GM18507 (cell line): ENCODE results near the gene PANX1.
"Not testable (repeated sequence)": the region's sequence is repeated elsewhere in the genome, so short reads cannot be mapped to it uniquely, and the experiment has no call there.

ENCODE experiments used
- DNase-seq: peaks from one replicate; pipeline ENCODE4 v3.0.0; 2011; ENCODE audit warnings: low read depth; ENCODE audit not compliant: insufficient read length; ENCODE audit errors: extremely low spot score
- FAIRE-seq: peaks from 2 replicates; lab custom pipeline; 2011; peaks lifted over from hg19 to GRCh38; lab: Jason Lieb, UNC

Gene PANX1

GRCh38 chr11:94145431-94145830 lies 16.8 kb downstream of the PANX1 start:
- FAIRE-seq (no peak), DNase-seq (no peak)

GRCh38 chr11:94145916-94146315 lies 17.3 kb downstream of the PANX1 start:
- FAIRE-seq, result no peak
- DNase-seq, result no peak

- FAIRE-seq (no peak), DNase-seq (no peak)
Measured at GRCh38 chr11:94147433-94147845, 18.8 kb downstream of the PANX1 start.

GRCh38 chr11:94148189-94148588 lies 19.5 kb downstream of the PANX1 start:
- FAIRE-seq (no peak), DNase-seq (no peak)

- no peak for DNase-seq
- no peak for FAIRE-seq
Measured at GRCh38 chr11:94149431-94150017, 20.9 kb downstream of the PANX1 start.

- FAIRE-seq (no peak), DNase-seq (no peak)
Measured at GRCh38 chr11:94150056-94150455, 21.4 kb downstream of the PANX1 start.

- FAIRE-seq (no peak), DNase-seq (no peak)
Measured at GRCh38 chr11:94150704-94151685, 22.4 kb downstream of the PANX1 start.

GRCh38 chr11:94151903-94152677 lies 23.4 kb downstream of the PANX1 start:
- FAIRE-seq, result no peak
- no peak for DNase-seq

GRCh38 chr11:94152678-94153065 lies 24.0 kb downstream of the PANX1 start:
- FAIRE-seq (no peak), DNase-seq (no peak)

- DNase-seq (no peak), FAIRE-seq (no peak)
Measured at GRCh38 chr11:94153320-94153719, 24.7 kb downstream of the PANX1 start.

GRCh38 chr11:94154095-94154856 lies 25.6 kb downstream of the PANX1 start:
- DNase-seq (no peak), FAIRE-seq (no peak)

GRCh38 chr11:94157339-94157738 lies 28.7 kb downstream of the PANX1 start:
- FAIRE-seq, DNase-seq: not testable (repeated sequence)

- DNase-seq (no peak), FAIRE-seq (no peak)
Measured at GRCh38 chr11:94168882-94169281, 40.2 kb downstream of the PANX1 start.

GRCh38 chr11:94169516-94169915 lies 40.9 kb downstream of the PANX1 start:
- FAIRE-seq, result no peak
- no peak for DNase-seq

GRCh38 chr11:94169930-94170545 lies 41.4 kb downstream of the PANX1 start:
- no peak for FAIRE-seq

GRCh38 chr11:94170953-94171352 lies 42.3 kb downstream of the PANX1 start:
- FAIRE-seq (no peak), DNase-seq (no peak)

More at GRCh38 chr11:94169930-94170545, 41.4 kb downstream of the PANX1 start:
- no peak for DNase-seq

- FAIRE-seq, result peak; percentile 52
Measured at GRCh38 chr11:94171693-94172440, 43.2 kb downstream of the PANX1 start.

GRCh38 chr11:94175535-94175934 lies 46.9 kb downstream of the PANX1 start:
- FAIRE-seq, result no peak
- DNase-seq, result no peak

More at GRCh38 chr11:94171693-94172440, 43.2 kb downstream of the PANX1 start:
- peak; percentile 12 for DNase-seq
